Ishikawa (cell line): ENCODE data around the gene PDZD2.

Experiments
- CEBPB ChIP-seq: IDR thresholded peaks from 2 replicates; pipeline ENCODE4 v1.6.1; 2012
- CREB1 ChIP-seq: IDR thresholded peaks from 2 replicates; pipeline ENCODE4 v1.6.1; 2012; ENCODE audit warnings: low read depth
- EGR1 ChIP-seq: IDR thresholded peaks from 2 replicates; pipeline ENCODE4 v1.6.1; 2012
- EP300 ChIP-seq: IDR thresholded peaks from 2 replicates; pipeline ENCODE4 v1.6.1; 2012; ENCODE audit warnings: borderline replicate concordance
- FOXM1 ChIP-seq: IDR thresholded peaks from 2 replicates; pipeline ENCODE4 v1.6.1; 2012; ENCODE audit warnings: low read depth, borderline replicate concordance
- NFIC ChIP-seq: IDR thresholded peaks from 2 replicates; pipeline ENCODE4 v1.6.1; 2012
- REST ChIP-seq: IDR thresholded peaks from 2 replicates; pipeline ENCODE4 v1.6.1; 2012; ENCODE audit warnings: low read depth, mild to moderate bottlenecking
- TAF1 ChIP-seq: IDR thresholded peaks from 2 replicates; pipeline ENCODE4 v1.6.1; 2012; ENCODE audit warnings: low read depth, mild to moderate bottlenecking
- TCF12 ChIP-seq: IDR thresholded peaks from 2 replicates; pipeline ENCODE4 v1.6.1; 2012; ENCODE audit warnings: low read depth
- TEAD4 ChIP-seq: IDR thresholded peaks from 2 replicates; pipeline ENCODE4 v1.6.1; 2012
- YY1 ChIP-seq: IDR thresholded peaks from 2 replicates; pipeline ENCODE4 v1.6.1; 2012; ENCODE audit warnings: low read depth
- TF ChIP-seq, protein P1 (sequence below): IDR thresholded peaks from 2 replicates; pipeline ENCODE4 v1.6.1; 2012

DNA sequence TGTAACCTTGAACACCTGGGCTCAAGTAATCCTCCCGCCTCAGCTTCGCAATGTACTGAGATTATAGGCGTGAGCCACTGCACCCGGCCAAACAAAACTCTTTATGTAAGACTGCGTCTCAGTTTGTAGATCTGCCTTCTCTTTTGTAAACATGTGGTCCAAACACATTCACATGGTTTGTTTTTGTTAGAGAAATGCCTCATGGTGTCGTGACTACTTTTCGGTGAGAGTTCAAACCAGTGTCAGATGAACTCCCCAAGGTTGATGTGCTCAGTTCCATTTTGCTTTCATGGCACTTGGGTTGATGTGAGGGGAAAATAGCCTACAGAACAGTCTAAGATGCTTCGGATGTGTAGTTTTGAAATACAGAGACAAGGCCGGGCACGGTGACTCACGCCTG lies 303.6 kb downstream of the PDZD2 start:
- TF ChIP-seq CEBPB (no peak), YY1 (no peak), FOXM1 (no peak), TAF1 (no peak), NFIC (no peak), TEAD4 (no peak), EGR1 (no peak), REST (no peak), TCF12 (no peak), EP300 (no peak), CREB1 (no peak)
- TF ChIP-seq, protein P1, sequence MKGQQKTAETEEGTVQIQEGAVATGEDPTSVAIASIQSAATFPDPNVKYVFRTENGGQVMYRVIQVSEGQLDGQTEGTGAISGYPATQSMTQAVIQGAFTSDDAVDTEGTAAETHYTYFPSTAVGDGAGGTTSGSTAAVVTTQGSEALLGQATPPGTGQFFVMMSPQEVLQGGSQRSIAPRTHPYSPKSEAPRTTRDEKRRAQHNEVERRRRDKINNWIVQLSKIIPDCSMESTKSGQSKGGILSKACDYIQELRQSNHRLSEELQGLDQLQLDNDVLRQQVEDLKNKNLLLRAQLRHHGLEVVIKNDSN, result no peak
